Measurements from ENCODE around the gene ZBTB42. TPM values are rescaled to one million over a fixed set of nuclear protein-coding genes. Genes with fewer than 3 reads are reported as not detected.

Gene ZBTB42
- total RNA-seq, 2 donors from 2014 or later: 28.4 to 40.9 TPM

DNA sequence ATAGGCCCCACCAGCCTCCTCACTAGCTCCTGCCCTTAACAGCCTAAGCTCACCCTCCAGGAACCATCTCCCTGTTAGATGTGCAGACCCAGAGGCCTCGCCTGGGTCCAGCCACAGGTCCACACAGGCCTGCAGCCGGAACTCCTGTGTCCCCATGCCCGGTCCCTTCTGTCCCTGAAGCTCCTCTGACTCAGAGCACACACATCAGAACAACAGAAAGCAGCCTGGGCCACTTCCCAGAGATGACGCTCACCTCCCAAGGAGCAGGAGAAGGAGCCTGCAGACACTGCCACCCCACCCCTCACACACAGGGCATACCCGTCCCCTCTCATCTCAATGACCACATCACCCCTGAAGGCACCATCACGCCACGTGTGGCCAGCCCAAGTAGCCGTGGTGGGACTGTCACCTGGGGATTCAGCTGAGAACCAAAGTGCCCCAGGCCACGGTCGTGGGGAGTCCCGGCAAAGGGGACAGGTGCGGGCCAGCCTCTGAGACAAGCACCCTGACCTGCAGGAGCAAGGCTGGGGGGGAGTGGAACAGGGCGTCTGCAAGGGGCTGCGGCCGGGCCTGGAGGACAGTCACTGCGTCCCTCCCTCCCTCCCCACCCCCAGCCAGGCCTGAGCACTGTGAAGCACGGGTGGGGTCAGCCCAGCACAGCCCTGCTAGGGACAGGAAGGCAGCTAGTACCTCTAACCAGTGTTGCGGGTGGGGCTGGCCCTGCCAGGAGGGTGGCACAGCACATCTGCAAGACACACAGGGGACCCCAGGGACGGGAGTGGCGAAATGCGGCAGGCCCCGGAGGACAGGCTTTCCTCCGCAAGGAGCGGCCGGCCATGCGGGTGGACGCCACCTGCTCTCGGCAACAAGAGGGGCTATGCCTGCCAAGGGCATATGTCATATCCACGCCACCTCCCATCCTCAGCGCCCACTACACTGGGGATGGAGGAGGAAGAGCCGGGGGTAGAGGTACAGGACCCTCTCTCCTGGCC, 10.9 kb upstream of the ZBTB42 start:
- Histone ChIP-seq H3K4me1 (replicated peaks) (peaks cover 57% of the 10 kb centered on the region), H3K27ac (peak overlapping the region; percentile 9 to 33), H3K36me3 (no peaks in the 10 kb centered on the region), H3K27me3 (replicated peaks; ENCODE audit: insufficient read depth) (no peaks in the 10 kb centered on the region), H3K9me3 (no peaks in the 10 kb centered on the region), H3K4me3 (no peak overlapping the region)
- 88% methylated on average over 26 of the region's 31 CpGs for WGBS
- DNase-seq (ENCODE audit: low spot score): no peak
- intact Hi-C loops (cut with DNase I): no loop called here
- TF ChIP-seq POLR2AphosphoS5 (IDR thresholded peaks at IDR 0.05): peak; percentile 9
- TF ChIP-seq, protein P1, sequence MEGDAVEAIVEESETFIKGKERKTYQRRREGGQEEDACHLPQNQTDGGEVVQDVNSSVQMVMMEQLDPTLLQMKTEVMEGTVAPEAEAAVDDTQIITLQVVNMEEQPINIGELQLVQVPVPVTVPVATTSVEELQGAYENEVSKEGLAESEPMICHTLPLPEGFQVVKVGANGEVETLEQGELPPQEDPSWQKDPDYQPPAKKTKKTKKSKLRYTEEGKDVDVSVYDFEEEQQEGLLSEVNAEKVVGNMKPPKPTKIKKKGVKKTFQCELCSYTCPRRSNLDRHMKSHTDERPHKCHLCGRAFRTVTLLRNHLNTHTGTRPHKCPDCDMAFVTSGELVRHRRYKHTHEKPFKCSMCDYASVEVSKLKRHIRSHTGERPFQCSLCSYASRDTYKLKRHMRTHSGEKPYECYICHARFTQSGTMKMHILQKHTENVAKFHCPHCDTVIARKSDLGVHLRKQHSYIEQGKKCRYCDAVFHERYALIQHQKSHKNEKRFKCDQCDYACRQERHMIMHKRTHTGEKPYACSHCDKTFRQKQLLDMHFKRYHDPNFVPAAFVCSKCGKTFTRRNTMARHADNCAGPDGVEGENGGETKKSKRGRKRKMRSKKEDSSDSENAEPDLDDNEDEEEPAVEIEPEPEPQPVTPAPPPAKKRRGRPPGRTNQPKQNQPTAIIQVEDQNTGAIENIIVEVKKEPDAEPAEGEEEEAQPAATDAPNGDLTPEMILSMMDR (IDR thresholded peaks at IDR 0.05): no peak
- TF ChIP-seq POLR2A (IDR thresholded peaks at IDR 0.05): no peak

DNA sequence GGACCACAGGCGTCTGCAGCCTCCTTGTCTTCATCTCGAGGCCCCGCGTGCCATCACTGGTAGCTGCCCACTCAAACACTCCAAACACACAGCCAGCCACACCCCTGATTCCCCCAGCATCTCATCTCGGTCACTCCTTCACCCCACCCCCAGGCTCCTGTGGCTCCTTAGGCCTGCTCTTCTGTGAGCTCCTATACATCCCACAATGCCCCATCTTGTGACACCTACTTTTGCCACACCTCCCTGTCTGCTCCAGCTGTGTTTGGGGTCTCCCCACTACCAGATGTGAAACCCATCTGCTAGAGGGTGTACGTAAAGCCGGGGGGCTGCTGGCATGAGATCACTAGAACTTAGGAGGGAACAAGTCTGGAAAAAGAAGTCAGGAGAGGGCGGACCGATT, 9.5 kb upstream of the ZBTB42 start:
- intact Hi-C loops (cut with DNase I): no loop called here

DNA sequence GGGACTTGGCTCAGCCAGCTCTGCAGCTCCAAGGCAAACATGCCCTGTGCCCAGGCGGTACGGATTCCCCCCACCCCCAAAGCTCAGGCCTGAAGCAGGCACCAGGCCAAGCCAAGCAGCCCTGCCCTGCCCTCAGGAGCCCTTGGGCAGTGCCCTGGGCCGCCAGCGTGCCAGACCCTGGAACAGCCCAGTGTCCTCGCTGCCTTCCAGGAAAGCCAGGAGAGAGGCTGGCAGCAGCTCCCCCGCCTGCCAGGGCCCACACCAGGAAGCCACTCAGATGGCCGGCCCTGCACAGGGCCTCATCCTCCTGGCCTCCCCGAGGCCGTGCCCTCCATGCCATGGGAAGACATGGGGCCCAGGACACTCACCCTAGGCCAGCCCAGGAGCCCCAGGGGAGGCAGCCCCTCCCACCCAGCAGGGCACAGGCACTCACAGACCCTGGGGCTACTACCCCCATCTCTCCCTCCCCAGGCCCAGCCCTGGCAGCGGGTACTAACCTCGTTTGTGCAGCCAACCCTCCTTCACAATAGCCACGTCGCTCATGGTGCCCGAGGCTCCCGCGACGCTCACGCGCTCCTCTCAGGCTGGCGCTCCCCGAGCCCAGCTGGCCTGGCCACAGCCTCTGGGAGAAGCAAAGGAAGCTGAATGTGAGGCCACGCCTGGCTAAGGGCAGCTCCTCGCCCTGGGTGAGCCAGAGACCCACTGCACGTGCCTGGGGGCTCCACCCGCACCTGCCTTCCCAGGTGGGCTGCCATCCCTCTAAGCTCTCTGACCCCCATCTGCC, 8.6 kb upstream of the ZBTB42 start:
- Histone ChIP-seq H3K4me3 (no peak overlapping the region), H3K27me3 (replicated peaks; ENCODE audit: insufficient read depth) (no peaks in the 10 kb centered on the region), H3K36me3 (no peaks in the 10 kb centered on the region), H3K27ac (peak overlapping the region; percentile 57 to 87), H3K9me3 (no peaks in the 10 kb centered on the region), H3K4me1 (replicated peaks) (peaks cover 58% of the 10 kb centered on the region)
- intact Hi-C loops (cut with DNase I): no loop called here
- no peak for DNase-seq (ENCODE audit: low spot score)
- WGBS: 77% methylated on average over 23 of the region's 25 CpGs
- TF ChIP-seq, protein P1 (IDR thresholded peaks at IDR 0.05): no peak
- TF ChIP-seq POLR2A (IDR thresholded peaks at IDR 0.05) (no peak), POLR2AphosphoS5 (IDR thresholded peaks at IDR 0.05) (no peak)

More for the DNA sequence above, 9.5 kb upstream of the ZBTB42 start:
- Histone ChIP-seq H3K27me3 (replicated peaks; ENCODE audit: insufficient read depth) (no peaks in the 10 kb centered on the region), H3K4me3 (no peak overlapping the region), H3K9me3 (no peaks in the 10 kb centered on the region), H3K36me3 (no peaks in the 10 kb centered on the region), H3K27ac (peak overlapping the region in 1 of 2 donors; percentile 87), H3K4me1 (replicated peaks) (peaks cover 61% of the 10 kb centered on the region)
- DNase-seq (ENCODE audit: low spot score): no peak
- WGBS: 84% methylated on average over 9 of the region's 9 CpGs
- no peak for TF ChIP-seq POLR2AphosphoS5 (IDR thresholded peaks at IDR 0.05)
- no peak for TF ChIP-seq POLR2A (IDR thresholded peaks at IDR 0.05)
- TF ChIP-seq, protein P1 (IDR thresholded peaks at IDR 0.05): no peak

DNA sequence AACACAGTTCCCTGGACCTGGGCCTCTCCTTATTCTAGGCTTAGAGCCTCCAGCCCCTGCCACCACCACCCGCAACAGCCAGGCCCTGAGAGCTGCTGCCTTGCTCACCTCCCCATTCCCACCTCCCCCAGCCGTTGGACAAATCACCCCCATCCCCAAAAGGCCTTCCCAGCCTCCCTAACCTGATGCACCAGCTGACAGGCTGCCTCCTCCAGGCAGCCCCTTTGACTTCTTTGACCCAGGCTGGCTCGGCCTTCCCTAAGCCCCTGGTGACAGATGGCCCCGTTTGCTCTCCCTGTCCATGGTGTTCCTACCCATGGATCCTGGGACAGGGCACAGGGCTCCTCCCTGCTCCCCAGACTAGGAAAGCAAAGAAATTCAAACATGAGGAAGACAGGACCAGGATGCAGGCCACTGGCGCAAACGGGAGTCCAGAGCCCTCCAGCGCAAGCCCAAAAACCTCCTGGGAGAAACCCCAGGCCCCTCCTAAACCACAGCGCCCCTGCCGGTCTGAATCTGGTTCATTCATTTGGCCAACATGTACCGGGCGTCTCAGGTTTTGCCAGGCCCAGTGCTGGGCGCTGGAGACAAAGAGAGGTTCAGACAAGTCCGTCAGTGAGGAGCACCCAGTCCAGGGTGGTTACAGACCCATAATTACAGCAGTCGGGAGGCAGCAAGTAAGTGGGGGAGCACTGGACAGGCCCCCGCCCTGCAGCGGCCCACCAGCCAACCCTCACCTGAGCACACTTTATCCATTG, 7.8 kb upstream of the ZBTB42 start:
- no peak for DNase-seq (ENCODE audit: low spot score)
- no peaks in the 10 kb centered on the region for H3K36me3 ChIP-seq
- peak overlapping the region; percentile 57 to 87 for H3K27ac ChIP-seq
- H3K4me3 ChIP-seq: peak overlapping the region in 1 of 2 donors; percentile 86
- H3K9me3 ChIP-seq: no peaks in the 10 kb centered on the region
- peaks cover 52% of the 10 kb centered on the region for H3K4me1 ChIP-seq (replicated peaks)
- intact Hi-C loops (cut with DNase I): no loop called here
- WGBS: 78% methylated on average over 16 of the region's 16 CpGs
- no peaks in the 10 kb centered on the region for H3K27me3 ChIP-seq (replicated peaks; ENCODE audit: insufficient read depth)
- TF ChIP-seq POLR2AphosphoS5 (IDR thresholded peaks at IDR 0.05) (no peak), POLR2A (IDR thresholded peaks at IDR 0.05) (no peak)
- TF ChIP-seq, protein P1 (IDR thresholded peaks at IDR 0.05): no peak

Data from prostate gland (tissue), 2 donors.